GM12891 (cell line): ENCODE data around the gene ZNF207.

Experiments
- PAX5 ChIP-seq: IDR thresholded peaks from 2 replicates; pipeline ENCODE4 v1.6.1; 2011; ENCODE audit warnings: low read length, moderate library complexity, mild to moderate bottlenecking; ENCODE audit not compliant: insufficient read depth, severe bottlenecking
- POLR2A ChIP-seq: IDR thresholded peaks from 2 replicates; pipeline ENCODE4 v1.6.1; 2011; ENCODE audit warnings: low read depth, low read length, control low read depth
- POLR2AphosphoS5 ChIP-seq: IDR thresholded peaks from 2 replicates; pipeline ENCODE4 v1.6.1; 2011; ENCODE audit warnings: low read depth, low read length, control low read depth
- POU2F2 ChIP-seq: IDR thresholded peaks from 2 replicates; pipeline ENCODE4 v1.6.1; 2011; ENCODE audit warnings: low read depth, mild to moderate bottlenecking, control low read depth, low read length, moderate library complexity
- SPI1 ChIP-seq: IDR thresholded peaks from 2 replicates; pipeline ENCODE4 v1.6.1; 2011; ENCODE audit warnings: low read depth, low read length, control low read depth
- TAF1 ChIP-seq: IDR thresholded peaks from 2 replicates; pipeline ENCODE4 v1.6.1; 2011; ENCODE audit warnings: low read depth, low read length, control low read depth

DNA sequence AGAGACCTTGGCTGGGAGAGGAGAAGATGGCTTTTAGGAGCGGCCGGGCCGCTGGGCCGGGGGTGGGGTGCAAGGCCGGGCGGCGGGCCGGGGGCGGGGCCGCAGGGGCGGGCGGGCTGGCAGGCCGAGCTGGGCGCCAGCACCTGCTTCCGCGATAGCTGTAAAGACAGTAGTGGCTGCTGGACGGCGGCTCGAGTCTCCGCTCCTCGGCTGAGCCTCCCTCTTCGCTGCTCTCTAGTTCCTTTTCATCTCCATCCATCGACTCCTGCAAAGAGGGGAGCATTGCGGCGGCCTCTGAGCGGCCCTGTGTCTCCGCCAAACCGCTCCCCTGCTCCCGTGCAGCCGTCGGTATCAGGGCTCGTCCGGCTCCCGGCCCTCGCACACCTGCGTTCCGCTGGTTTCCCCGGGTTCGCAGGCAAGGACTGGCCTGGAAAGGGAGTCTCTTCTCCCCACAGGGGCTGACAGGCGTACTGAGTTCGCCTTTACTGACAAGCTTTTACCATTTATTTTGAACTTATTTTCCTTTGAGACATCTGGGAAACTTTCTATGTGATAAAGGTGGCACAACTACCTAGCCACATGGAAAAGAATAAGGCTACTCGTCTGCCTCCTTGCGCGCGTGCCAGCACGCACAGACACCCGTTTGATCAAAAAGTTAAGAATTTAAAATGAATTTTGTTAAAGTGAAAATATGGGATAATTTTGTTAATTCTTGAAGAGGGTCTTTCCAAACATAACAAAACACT is 7.9 kb upstream of the ZNF207 start, which contains the start of gene C17orf75:
- peak; percentile 77 for TF ChIP-seq POLR2A
- peak; percentile 76 for TF ChIP-seq POLR2AphosphoS5
- TF ChIP-seq TAF1, result peak; percentile 94
- TF ChIP-seq POU2F2, result peak; percentile 93
- TF ChIP-seq SPI1, result no peak
- TF ChIP-seq PAX5, result peak; percentile 55
